DND-41 (cell line): ENCODE data around the gene TCAP.

ENCODE experiments used
- CTCF ChIP-seq: IDR thresholded peaks from 2 replicates; pipeline ENCODE4 v1.5.1; 2012; ENCODE audit warnings: borderline replicate concordance, low read length, moderate library complexity, mild to moderate bottlenecking; ENCODE audit not compliant: poor library complexity, severe bottlenecking; ENCODE audit errors: extremely low read depth
- EZH2 ChIP-seq: IDR thresholded peaks from 3 replicates; pipeline ENCODE4 v1.6.1; 2012; ENCODE audit warnings: borderline replicate concordance, low read depth, mild to moderate bottlenecking, moderate library complexity, low read length, inconsistent platforms; ENCODE audit not compliant: severe bottlenecking

DNA sequence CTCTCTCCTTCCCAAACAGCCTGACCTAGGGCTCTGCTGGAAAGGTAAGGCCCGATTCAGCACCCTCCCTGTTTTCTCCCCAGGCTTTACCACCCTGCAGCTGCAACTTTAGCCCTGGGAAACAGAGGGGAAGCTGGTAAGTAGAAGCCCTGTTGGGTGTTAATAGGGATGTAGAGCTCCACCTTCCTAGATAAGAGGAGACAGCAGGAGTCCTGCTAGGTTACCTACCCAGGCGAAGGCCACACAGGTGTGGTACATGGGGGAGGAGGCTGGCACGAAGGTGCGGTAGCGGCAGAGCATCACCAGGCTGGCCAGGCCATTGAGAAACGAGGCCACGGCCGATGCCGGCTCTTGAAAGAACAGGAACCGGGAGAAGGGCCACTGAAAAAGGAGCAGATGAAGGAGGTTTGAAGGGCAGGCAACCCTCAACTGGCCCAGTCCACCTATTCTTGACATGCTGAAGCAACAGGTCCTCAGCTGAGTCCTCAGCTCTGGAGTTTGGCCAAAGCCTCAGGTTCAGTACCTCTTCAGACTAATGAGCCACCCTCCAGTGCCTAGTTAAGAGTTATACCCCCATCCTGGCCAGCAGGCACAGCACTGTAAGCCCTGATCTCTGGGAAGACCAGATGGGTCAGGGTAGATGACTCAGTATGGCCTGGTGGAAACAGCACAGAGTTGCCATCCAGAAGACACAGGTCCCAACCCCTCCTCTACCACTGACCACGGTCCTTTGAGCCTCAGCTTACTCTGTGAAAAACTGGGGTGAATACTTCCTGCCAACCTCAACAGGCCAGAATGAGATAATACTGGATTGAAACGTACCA, 19.4 kb downstream of the TCAP start:
- TF ChIP-seq CTCF: no peak
- TF ChIP-seq EZH2: no peak
